Stimulated activated CD4-positive, alpha-beta T cell treated with anti-CD3 and anti-CD28 coated beads, Interleukin-4, amount 100 ng/mL, for 4 hours (primary cell): Measurements from ENCODE around the gene PRPH2.
"Not testable (repeated sequence)": the region's sequence is repeated elsewhere in the genome, so short reads cannot be mapped to it uniquely, and the experiment has no call there.

ENCODE experiments used
- DNase-seq, 2 experiments: peaks; one replicate each; pipeline ENCODE4 v3.0.0-alpha.2; 2020

The PRPH2 gene

DNA sequence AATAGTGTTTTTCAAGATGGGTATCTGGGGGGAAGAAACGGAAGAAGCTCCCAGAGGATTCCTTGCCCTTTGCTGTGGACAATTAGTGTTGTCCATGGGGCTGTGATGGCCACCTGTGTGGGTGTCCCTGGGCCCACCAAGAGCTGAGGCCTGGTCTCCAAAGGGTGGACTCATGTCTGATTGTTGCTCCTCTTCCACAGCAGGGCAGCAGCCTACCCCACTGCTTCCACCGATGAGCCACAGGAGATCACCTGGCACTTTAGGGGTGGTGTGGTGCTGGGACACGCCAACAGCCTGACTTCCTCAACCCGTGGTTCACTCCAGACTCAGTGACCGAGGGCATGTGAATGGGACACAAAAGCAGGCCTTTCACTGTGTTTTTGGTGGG lies 25.1 kb downstream of the PRPH2 start:
- no peak for DNase-seq

DNA sequence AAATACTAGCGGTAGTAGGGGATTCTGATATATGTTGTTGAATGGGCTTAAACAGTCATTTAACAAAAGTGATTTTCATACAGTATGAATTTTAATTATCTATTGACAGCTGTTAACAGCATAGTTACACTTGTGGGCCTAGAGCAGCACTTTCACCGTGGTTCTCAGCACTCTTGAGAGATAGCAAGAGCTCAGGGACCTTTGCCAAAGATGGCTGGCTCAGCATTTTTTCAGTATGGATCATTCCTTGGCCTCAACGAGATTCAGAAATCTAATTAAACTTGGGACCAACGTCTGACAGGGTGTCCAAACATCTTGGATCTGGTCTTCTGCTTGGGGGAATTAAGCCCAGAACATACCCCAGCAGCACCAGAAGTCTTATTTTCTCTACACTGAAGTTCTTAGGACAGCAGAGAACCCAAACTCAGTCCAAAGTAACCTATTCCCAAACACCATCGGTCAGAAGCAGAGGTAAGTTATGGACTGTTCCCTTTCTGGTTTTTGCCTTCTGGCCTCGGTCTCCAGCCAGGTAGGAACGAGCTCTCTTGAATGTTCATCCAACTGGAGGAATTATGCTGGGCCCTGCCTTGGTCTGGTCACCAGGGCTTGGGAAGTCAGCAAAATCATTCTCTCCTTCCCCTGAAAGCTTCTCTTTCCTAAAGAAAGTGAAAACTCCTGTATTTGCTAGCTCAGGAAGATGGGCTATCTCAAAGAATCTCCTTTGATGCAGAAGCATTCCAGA lies 25.7 kb downstream of the PRPH2 start:
- DNase-seq: no peak

GRCh38 chr6:42694586-42694985 lies 27.8 kb downstream of the PRPH2 start:
- no peak for DNase-seq

DNA sequence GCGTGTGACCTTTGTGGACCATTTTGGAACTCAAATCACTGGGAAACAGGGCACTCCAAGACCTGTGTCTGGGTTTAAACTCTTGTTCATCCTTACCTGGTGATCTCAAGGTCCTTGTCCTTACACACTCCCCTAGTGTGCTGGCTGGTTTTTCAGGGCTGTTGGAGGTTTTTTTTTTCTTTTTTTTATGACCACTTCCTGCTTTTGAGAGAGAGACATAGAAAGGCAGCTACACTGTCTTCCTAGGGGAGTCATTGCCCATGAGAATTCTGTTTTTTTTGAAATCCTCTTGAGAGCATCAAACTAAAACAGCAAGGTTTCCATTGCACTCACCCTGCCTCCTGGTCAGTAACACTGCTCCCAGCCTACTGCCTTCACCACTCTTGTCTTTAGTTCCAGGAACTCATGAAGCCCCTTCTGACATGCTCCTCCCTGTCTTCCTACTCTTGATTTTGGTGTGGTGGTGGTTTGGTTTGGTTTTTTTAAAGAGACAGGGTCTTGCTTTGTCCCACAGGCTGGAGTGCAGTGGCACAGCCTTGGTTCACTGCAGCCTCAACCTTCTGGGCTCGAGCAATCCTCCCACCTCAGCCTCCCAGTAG lies 28.6 kb downstream of the PRPH2 start:
- no peak for DNase-seq

GRCh38 chr6:42692137-42692911 lies 30.1 kb downstream of the PRPH2 start:
- DNase-seq: no peak

- no peak for DNase-seq
Measured at GRCh38 chr6:42690872-42691271, 31.5 kb downstream of the PRPH2 start.

DNA sequence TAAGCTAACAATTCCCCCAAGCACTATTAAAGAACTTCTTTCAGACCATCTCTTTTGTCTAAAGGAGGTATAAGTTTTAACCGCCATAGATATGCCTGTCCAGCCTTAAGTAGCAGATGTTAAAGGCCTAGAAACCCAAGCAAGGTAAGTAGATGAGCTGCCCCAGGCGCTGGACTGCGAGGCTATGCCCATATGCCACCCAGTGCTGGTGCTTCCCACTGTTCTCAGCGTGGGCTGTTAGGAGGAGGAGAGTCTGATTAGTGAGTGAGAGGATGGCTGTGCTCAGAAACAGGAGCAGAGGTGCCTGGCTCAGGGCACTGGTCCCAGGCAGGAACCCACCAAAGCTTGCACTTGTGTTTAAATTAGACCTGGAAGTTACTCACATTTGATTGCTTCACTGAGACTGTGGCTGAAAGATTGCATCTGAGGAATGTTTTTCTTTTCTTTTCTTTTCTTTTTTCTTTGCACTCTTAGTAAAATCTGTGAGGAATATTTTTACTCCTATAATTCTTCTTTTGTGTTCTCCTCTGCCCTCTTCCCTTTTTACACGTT lies 32.2 kb downstream of the PRPH2 start:
- DNase-seq: no peak

DNA sequence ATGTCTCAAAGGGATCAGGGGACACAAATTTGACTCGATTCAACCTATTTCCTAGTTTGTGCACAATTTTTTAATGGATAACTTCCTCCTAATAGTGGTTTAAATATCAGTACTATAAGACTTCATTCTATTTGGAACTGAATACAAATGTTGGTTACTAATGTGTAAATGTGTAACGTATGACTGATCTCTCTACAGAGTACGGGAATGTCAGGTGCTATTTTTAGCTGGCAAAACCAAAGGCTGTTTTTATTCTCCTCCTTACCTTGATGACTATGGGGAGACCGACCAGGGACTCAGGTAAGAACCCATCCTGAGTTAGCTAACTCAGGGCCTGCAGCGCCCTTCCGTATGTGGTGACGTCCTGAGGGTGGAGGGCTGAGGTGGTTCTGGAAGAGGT lies 33.0 kb downstream of the PRPH2 start:
- DNase-seq: no peak

DNA sequence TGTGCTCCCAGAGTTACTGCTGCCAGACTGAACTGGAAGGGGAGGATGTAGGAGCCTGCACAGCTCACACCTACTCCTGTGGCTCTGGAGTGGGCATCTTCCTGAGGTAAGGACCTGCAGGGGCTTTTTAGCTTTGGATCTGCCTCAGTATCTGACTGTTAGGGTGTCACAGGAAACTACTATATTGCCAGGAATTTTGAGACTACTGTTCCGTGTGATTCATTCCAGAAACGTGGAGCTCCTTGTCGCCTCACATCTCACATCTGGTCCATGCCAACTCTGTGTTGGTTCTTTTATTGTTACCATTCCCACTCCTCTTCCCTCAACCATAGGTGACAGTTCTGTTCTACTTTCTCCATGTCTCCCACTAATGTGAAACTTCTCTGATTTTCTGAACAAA lies 34.1 kb downstream of the PRPH2 start:
- no peak for DNase-seq

- DNase-seq: no peak
Measured at GRCh38 chr6:42679358-42679757, 43.0 kb downstream of the PRPH2 start.

DNA sequence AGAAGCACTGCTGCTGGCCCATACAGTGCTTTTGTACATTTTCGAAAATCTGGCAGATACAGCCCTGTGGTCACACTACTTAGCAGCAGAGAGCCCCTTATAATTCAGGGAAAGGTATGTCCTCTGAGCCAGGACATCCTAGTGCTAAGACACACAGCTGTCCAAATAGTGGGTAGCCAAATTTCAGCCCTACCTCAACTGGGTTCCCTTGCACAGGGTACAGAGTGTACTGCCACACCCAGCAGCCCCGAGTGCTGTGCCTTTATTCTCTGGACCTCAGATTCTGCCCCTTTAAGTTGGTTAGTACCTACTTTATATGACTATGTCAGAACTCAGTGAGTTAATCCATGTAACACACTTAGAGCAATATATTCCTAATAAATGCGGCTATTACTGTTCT lies 47.6 kb downstream of the PRPH2 start:
- no peak for DNase-seq

DNA sequence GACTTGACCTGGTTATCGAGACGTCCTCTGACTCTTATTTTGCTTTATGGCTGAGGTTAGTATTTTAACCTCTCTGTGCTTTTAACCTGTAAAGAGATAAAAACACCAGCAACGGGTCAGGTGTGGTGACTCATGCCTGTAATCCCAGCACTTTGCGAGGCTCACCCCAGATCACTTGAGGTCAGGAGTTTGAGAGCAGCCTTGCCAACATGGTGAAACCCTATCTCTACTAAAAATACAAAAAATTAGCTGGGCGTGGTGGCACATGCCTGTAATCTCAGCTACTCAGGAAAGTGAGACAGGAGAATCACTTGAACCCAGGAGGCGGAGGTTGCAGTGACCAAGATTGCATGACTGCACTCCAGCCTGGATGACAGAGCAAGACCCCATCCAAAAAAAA lies 48.0 kb downstream of the PRPH2 start:
- not testable (repeated sequence) for DNase-seq

DNA sequence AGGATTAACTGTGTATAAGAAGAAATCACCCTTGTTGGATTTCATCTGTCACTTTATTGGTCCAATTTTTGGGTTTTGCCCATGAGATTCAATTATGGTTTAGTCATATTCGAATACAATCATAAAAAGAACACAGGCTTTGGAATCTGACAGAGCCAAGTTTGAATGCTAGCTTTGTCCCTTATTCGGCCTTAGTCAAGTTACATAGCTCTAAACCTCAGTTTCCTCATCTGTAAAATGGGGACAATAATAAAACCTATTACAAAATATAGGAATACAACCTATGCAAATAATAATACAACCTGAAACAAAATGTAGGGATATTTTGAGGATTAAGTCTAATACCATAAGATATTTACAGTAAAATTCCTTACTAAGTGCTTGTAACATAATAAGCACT lies 57.7 kb downstream of the PRPH2 start:
- DNase-seq: no peak

DNA sequence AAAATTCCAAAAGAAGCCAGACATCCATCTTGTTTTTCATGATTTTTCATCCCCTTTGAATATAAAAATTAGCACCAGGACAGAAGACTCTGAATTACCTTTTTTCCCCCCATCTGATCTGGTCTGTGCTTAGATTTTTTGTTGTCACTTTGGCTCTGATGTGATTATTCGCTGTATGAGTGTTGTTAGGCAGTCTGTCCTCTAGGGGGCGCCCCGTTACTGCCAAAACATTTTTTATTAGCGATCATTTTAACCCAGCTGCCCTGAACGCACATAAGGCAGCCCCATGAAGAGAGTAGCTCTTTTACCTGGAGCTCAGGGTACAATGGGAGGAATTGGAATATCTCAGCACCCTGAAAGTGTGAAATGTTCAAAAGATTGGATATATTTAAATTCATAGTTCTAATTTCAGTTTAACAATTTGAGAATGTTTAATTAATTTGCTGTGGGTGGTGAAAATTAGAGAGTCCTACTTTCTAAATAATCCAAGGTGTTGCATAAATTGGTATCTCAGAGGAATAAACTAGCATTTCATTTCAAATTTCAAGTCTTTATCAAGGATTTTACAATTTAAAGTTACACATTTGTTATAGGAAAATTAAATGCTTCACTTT lies 60.8 kb downstream of the PRPH2 start:
- peak; percentile 74 to 81 for DNase-seq

GRCh38 chr6:42659806-42660205 lies 62.6 kb downstream of the PRPH2 start:
- DNase-seq: no peak

- no peak for DNase-seq
Measured at GRCh38 chr6:42653851-42654250, 68.5 kb downstream of the PRPH2 start.

DNA sequence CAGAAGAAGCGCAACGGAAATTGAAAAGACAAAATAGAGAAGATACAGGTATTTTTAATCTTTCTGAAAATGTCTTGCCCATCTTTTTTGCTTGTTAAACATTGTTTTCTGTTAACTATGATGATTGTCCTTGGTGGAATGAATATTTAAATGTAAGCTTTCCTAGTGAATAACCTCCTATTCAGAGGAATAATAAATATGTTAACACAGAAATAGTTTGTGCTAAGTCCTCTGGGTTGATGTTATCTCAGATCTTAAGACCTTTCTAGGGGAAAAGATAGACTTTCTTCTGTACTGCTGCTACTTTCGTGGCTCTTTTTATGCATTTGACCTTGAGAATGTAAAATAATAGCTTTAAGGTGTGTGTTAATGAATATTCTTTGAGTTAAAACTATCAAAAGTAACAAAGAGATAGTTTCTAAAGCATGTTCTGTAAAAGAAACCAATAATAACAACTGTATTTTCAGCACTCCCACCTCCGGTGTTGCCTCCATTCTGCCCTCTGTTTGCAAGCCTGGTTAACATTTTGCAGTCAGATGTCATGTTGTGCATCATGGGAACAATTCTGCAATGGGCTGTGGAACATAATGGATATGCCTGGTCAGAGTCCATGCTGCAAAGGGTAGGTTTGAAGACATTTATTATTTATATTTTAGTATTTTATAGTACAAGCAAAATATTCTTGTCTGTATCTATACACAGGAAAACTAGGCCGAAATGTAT lies 70.2 kb downstream of the PRPH2 start:
- DNase-seq: no peak
